Activated CD8-positive, alpha-beta T cell treated with anti-CD3 and anti-CD28 coated beads for 36 hours (primary cell): ENCODE data around the gene ACAP3. TPM values are rescaled to one million over a fixed set of nuclear protein-coding genes. Genes with fewer than 3 reads are reported as not detected.

Experiments used
- ATAC-seq: fragments of 200-7000 bp; cut with Tn5 transposase; one replicate; pipeline ENCODE4 v1.10.0; 2021; ENCODE audit warnings: mild to moderate bottlenecking, moderate library complexity
- CTCF ChIA-PET: fragments of 350-600 bp; sonication (Branson Sonifier 250); formaldehyde crosslinking; loops from one replicate; lab custom pipeline; 2021; ENCODE audit warnings: antibody characterized with exemption; lab: Charles Lee
- POLR2A ChIA-PET: fragments of 350-600 bp; sonication (Branson Sonifier 250); formaldehyde crosslinking; loops from one replicate; lab custom pipeline; 2021; ENCODE audit warnings: antibody characterized with exemption; lab: Charles Lee
- DNase-seq: peaks from one replicate; pipeline ENCODE4 v3.0.0-alpha.2; 2020
- H3K27ac Mint-ChIP-seq: one replicate; pipeline ENCODE4 v1.8.0; 2021; ENCODE audit warnings: mild to moderate bottlenecking, mixed read lengths
- H3K27me3 Mint-ChIP-seq: one replicate; pipeline ENCODE4 v1.8.0; 2021; ENCODE audit warnings: mixed read lengths
- H3K36me3 Mint-ChIP-seq: one replicate; pipeline ENCODE4 v1.8.0; 2021; ENCODE audit warnings: low read depth, mixed read lengths
- H3K4me1 Mint-ChIP-seq: one replicate; pipeline ENCODE4 v1.8.0; 2021; ENCODE audit warnings: low read depth, mixed read lengths
- H3K4me3 Mint-ChIP-seq: one replicate; pipeline ENCODE4 v1.8.0; 2021; ENCODE audit warnings: mild to moderate bottlenecking, moderate library complexity, mixed read lengths
- H3K9me3 Mint-ChIP-seq: one replicate; pipeline ENCODE4 v1.8.0; 2021; ENCODE audit warnings: mixed read lengths
- intact Hi-C: fragments of 100-400 bp; cut with micrococcal nuclease; formaldehyde crosslinking; loops from one replicate; pipeline ENCODE4 v1.10.0; 2022
- total RNA-seq, 2 experiments: library from RNA; stranded (reverse); gene quantifications; one replicate each; pipeline ENCODE4 v1.2.3, GENCODE V29; 2021
- TF ChIP-seq, protein P1 (sequence below): fragments of 200-600 bp; IDR thresholded peaks from one replicate; pipeline ENCODE4 v1.8.0; 2022; ENCODE audit warnings: antibody characterized with exemption, mild to moderate bottlenecking

Gene ACAP3
- total RNA-seq, 2 experiments from 2014 or later, result 41.1 to 42.5 TPM

DNA sequence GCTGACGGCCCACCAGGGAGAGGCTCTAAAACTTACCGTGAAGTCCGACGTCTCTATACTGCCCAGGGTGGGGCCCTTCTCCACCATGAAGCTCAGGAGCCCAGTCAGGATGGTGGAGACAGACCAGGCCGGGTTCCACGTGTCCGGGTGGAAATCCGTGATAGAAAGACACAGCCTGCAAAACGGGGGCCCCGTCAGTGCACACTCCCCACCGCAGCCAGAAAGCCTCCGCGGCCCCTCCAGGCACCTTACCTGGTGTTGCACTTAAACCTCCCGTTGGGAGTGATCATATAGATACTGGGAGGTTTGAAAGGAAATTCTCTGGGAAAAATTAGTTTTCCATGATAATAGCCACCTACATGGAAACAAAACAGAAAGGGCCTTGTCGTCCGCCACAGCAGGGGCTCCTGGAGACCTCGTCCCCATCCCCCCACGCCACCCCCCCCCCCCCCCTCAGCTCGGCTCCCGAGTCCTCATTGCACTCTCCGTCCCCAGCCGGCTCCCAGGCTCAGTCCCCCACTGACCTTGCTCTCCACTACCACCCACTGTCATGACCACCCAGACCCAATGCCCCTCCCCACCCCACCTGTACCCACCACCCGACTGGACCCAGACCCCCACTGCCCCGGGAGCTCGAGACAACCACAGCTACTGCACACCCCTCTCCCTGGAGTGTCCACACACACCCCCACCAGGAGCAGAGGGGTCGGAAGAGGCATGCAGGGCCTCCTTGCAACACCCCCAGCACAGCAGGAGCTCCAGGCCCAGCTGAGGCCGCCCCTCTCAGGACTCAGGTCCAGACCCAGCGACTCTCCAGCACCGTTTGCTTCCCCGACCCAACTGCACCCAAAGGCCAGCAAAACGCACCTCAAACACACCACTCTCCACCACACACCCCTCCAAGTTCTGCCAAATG lies 50.5 kb downstream of the ACAP3 start:
- Mint-ChIP-seq H3K4me3 (no peak overlapping the region), H3K36me3 (peaks cover 41% of the 10 kb centered on the region), H3K4me1 (peaks cover 6% of the 10 kb centered on the region), H3K27me3 (no peaks in the 10 kb centered on the region), H3K9me3 (no peaks in the 10 kb centered on the region), H3K27ac (no peak overlapping the region)
- ATAC-seq (no peak), DNase-seq (no peak)
- POLR2A ChIA-PET, result interaction anchor here (0.9 kb wide), 1 partner anchor 25 kb away, joined by 4 read pairs; no protein-coding TSS in a partner anchor
- CTCF ChIA-PET, result no interaction called here
- intact Hi-C loops, result no loop called here
- TF ChIP-seq, protein P1, sequence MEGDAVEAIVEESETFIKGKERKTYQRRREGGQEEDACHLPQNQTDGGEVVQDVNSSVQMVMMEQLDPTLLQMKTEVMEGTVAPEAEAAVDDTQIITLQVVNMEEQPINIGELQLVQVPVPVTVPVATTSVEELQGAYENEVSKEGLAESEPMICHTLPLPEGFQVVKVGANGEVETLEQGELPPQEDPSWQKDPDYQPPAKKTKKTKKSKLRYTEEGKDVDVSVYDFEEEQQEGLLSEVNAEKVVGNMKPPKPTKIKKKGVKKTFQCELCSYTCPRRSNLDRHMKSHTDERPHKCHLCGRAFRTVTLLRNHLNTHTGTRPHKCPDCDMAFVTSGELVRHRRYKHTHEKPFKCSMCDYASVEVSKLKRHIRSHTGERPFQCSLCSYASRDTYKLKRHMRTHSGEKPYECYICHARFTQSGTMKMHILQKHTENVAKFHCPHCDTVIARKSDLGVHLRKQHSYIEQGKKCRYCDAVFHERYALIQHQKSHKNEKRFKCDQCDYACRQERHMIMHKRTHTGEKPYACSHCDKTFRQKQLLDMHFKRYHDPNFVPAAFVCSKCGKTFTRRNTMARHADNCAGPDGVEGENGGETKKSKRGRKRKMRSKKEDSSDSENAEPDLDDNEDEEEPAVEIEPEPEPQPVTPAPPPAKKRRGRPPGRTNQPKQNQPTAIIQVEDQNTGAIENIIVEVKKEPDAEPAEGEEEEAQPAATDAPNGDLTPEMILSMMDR, result no peak

DNA sequence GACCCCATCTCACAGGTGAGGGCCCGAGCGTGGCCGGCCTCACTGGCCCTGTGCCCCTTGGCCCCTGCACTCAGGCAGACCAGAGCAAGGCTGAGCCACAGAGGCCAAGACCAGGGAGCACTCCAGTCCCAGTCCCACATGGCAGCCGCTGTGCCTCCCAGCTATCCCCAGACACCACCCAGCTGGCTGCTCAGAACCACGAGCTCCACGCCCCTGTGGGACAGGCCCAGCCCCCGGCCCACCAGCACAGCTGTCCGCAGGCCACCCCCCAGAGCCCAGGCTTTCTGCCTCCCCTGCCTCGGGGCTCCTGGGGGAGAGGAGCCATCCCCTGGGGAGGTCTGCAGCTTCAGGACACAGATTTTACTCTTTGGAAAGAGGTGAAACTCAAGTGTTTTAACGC lies 52.1 kb downstream of the ACAP3 start:
- TF ChIP-seq, protein P1, result no peak
- POLR2A ChIA-PET, result interaction anchor here (0.8 to 1.6 kb wide), 4 partner anchors 21 to 56 kb away, joined by 3 to 6 read pairs (median 3); no protein-coding TSS in a partner anchor
- ATAC-seq (no peak), DNase-seq (no peak)
- H3K36me3 Mint-ChIP-seq, result peaks cover 41% of the 10 kb centered on the region
- CTCF ChIA-PET, result no interaction called here
- H3K4me3 Mint-ChIP-seq, result no peak overlapping the region
- no peaks in the 10 kb centered on the region for H3K9me3 Mint-ChIP-seq
- H3K27me3 Mint-ChIP-seq, result no peaks in the 10 kb centered on the region
- intact Hi-C loops, result no loop called here
- H3K4me1 Mint-ChIP-seq, result peaks cover 6% of the 10 kb centered on the region
- no peak overlapping the region for H3K27ac Mint-ChIP-seq

DNA sequence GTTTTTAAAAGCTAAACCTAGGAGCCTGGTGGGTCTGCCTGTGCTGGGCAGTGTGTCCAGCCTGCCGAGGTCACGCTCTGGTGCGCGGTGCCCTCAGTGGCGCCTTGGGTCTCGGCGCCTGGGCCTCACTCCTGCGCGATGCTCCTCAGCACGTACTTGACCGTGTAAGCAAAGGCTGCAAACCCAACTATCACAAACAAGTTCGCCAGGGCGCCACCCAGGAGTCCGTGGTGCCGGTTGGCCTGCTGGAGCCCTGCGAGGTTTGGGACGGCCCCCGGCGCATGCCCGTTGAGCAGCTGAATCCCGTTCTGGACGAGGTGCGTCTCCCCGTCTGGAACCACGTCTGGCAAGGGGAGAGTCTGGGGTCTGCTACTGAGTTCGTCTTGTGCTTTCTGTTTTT lies 52.7 kb downstream of the ACAP3 start:
- peaks cover 42% of the 10 kb centered on the region for H3K36me3 Mint-ChIP-seq
- intact Hi-C loops, result no loop called here
- TF ChIP-seq, protein P1, result no peak
- ATAC-seq, result no peak
- H3K4me3 Mint-ChIP-seq, result no peak overlapping the region
- no peaks in the 10 kb centered on the region for H3K9me3 Mint-ChIP-seq
- H3K27me3 Mint-ChIP-seq, result no peaks in the 10 kb centered on the region
- ChIA-PET CTCF (no interaction called here), POLR2A (interaction anchor here (0.6 to 1.6 kb wide), 5 partner anchors 21 to 61 kb away, joined by 3 to 6 read pairs (median 3); no protein-coding TSS in a partner anchor)
- no peak overlapping the region for H3K27ac Mint-ChIP-seq
- peaks cover 10% of the 10 kb centered on the region for H3K4me1 Mint-ChIP-seq
- no peak for DNase-seq

DNA sequence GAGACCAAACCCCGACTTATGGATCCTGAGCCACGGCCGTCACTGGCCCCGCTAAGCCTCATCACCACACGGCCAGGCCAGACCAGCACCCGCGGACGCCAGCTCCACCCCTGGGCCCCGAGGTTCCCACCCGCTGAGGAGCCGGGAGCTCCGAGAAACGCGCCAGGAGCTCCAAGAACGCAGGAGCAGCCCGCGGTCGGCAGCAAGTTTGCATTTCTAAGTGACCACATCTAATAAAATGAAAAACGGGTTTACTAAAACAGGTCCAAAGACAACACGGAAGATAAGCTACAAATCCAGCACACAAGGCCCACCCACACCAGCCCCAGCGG lies 53.1 kb downstream of the ACAP3 start:
- ChIA-PET CTCF (no interaction called here), POLR2A (interaction anchor here (0.6 to 1.6 kb wide), 5 partner anchors 20 to 61 kb away, joined by 3 to 6 read pairs (median 3); no protein-coding TSS in a partner anchor)
- no peak for ATAC-seq
- intact Hi-C loops, result no loop called here
- Mint-ChIP-seq H3K27ac (no peak overlapping the region), H3K36me3 (peaks cover 37% of the 10 kb centered on the region), H3K4me3 (no peak overlapping the region), H3K27me3 (no peaks in the 10 kb centered on the region), H3K9me3 (no peaks in the 10 kb centered on the region), H3K4me1 (peaks cover 15% of the 10 kb centered on the region)
- TF ChIP-seq, protein P1, result no peak
- DNase-seq, result no peak
